Parathyroid adenoma (tissue), 2 donors: Measurements from ENCODE around the gene SNX10.
A peak's percentile ranks its signal among the peaks of the same experiment; 100 is the strongest.

Source experiments
- H2AFZ ChIP-seq: fragments of 300-600 bp; sonication (generic); one replicate; pipeline ENCODE4 v1.7.0; 2017; ENCODE audit warnings: antibody characterized with exemption, mild to moderate bottlenecking
- H3K27ac ChIP-seq: fragments of 300-600 bp; sonication (generic); one replicate; pipeline ENCODE4 v1.7.0; 2017
- H3K27me3 ChIP-seq: fragments of 300-600 bp; sonication (generic); one replicate; pipeline ENCODE4 v1.7.0; 2017; ENCODE audit warnings: low read length; ENCODE audit not compliant: control insufficient read depth, insufficient read depth
- H3K36me3 ChIP-seq: fragments of 300-600 bp; sonication (generic); one replicate; pipeline ENCODE4 v1.7.0; 2017; ENCODE audit warnings: low read length; ENCODE audit not compliant: control insufficient read depth, insufficient read depth
- H3K4me1 ChIP-seq: fragments of 300-600 bp; sonication (generic); one replicate; pipeline ENCODE4 v1.7.0; 2017; ENCODE audit warnings: control low read depth
- H3K4me2 ChIP-seq: fragments of 300-600 bp; sonication (generic); one replicate; pipeline ENCODE4 v1.7.0; 2017; ENCODE audit warnings: low read length
- H3K4me3 ChIP-seq: fragments of 300-600 bp; sonication (generic); one replicate; pipeline ENCODE4 v1.7.0; 2017; ENCODE audit warnings: low read depth, low read length
- H3K79me2 ChIP-seq: fragments of 300-600 bp; sonication (generic); one replicate; pipeline ENCODE4 v1.7.0; 2017; ENCODE audit warnings: control low read depth
- H3K9ac ChIP-seq: fragments of 300-600 bp; sonication (generic); one replicate; pipeline ENCODE4 v1.7.0; 2017; ENCODE audit warnings: mild to moderate bottlenecking
- H3K9me3 ChIP-seq: fragments of 300-600 bp; sonication (generic); one replicate; pipeline ENCODE4 v1.7.0; 2017; ENCODE audit warnings: low read length; ENCODE audit not compliant: control insufficient read depth
- TF ChIP-seq, protein P1 (sequence below): fragments of 300-600 bp; sonication (generic); IDR thresholded peaks from one replicate; pipeline ENCODE4 v1.7.0; 2017; ENCODE audit warnings: antibody characterized with exemption, mild to moderate bottlenecking
- donor health status: primary hyperparathyroidism.

The SNX10 gene

DNA sequence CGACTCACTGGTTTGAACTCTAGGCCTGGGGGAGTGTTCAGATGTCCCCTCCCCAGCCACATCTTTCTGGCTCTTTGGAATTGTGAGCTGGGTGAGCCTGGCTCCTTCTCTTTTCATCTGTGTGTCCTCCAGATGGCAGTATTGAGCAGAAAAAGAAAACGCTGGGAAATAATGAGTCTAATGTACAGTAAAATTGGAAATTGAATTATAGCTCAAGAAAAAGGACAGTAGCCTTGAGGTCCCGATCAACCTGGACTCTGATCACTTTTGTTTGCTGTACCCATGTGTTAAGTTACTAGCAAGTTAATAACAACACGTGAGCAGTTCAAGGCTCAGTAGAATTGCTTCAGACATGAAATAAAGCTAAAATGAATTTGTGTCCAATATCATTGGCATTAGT is 77.9 kb downstream of the SNX10 start:
- H3K4me1 ChIP-seq: no peaks in the 10 kb centered on the region
- H3K36me3 ChIP-seq: no peaks in the 10 kb centered on the region
- no peaks in the 10 kb centered on the region for H3K79me2 ChIP-seq
- peak overlapping the region; percentile 27 for H3K4me3 ChIP-seq
- TF ChIP-seq, protein P1, sequence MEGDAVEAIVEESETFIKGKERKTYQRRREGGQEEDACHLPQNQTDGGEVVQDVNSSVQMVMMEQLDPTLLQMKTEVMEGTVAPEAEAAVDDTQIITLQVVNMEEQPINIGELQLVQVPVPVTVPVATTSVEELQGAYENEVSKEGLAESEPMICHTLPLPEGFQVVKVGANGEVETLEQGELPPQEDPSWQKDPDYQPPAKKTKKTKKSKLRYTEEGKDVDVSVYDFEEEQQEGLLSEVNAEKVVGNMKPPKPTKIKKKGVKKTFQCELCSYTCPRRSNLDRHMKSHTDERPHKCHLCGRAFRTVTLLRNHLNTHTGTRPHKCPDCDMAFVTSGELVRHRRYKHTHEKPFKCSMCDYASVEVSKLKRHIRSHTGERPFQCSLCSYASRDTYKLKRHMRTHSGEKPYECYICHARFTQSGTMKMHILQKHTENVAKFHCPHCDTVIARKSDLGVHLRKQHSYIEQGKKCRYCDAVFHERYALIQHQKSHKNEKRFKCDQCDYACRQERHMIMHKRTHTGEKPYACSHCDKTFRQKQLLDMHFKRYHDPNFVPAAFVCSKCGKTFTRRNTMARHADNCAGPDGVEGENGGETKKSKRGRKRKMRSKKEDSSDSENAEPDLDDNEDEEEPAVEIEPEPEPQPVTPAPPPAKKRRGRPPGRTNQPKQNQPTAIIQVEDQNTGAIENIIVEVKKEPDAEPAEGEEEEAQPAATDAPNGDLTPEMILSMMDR: peak; percentile 77
- no peak overlapping the region for H3K4me2 ChIP-seq
- H3K9me3 ChIP-seq: no peaks in the 10 kb centered on the region
- no peak overlapping the region for H2AFZ ChIP-seq
- H3K27me3 ChIP-seq: no peaks in the 10 kb centered on the region
- H3K9ac ChIP-seq: no peak overlapping the region
- H3K27ac ChIP-seq: no peak overlapping the region

DNA sequence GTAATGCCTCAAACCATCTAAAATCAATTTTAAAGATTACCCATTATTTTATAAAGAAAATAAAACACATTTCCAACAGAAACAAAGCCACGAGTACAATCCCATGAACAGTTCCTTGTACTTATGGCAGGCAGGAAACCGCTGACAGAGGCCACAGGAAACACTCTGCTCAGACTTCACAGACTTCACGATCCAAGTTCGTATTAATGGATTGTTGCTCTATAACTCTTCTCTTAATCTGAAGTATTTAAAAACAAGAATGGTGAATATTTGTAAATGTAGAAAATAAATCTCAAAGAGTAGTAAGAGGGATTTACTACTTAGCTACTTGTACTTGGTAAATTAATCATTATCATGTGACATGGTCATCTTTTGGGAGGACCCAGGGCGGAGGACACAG is 78.3 kb downstream of the SNX10 start:
- H3K4me1 ChIP-seq: no peaks in the 10 kb centered on the region
- no peaks in the 10 kb centered on the region for H3K9me3 ChIP-seq
- peak overlapping the region; percentile 27 for H3K4me3 ChIP-seq
- no peaks in the 10 kb centered on the region for H3K36me3 ChIP-seq
- H3K79me2 ChIP-seq: no peaks in the 10 kb centered on the region
- no peak overlapping the region for H3K4me2 ChIP-seq
- TF ChIP-seq, protein P1: no peak
- H2AFZ ChIP-seq: no peak overlapping the region
- H3K27me3 ChIP-seq: no peaks in the 10 kb centered on the region
- no peak overlapping the region for H3K9ac ChIP-seq
- no peak overlapping the region for H3K27ac ChIP-seq

DNA sequence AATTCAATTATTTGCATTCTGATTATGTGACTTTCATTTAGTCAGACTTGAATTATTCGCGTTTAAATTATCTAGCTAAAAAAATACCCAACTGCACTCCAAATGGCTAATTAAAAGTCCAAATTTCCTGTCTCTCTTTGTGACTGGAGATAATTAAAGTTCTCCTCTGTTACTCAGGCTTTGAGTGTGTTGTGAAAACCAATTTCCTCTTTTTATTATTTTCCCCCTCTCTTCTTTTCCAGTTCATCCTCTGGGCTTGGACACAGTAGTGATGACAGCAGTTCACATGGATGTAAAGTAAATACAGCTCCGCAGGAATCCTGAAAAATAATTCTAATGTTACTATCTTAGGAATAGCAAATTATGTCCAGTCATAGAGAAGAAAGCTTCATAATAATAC is 80.6 kb downstream of the SNX10 start:
- H3K9me3 ChIP-seq: no peaks in the 10 kb centered on the region
- no peak overlapping the region for H2AFZ ChIP-seq
- TF ChIP-seq, protein P1: no peak
- no peak overlapping the region for H3K4me3 ChIP-seq
- no peak overlapping the region for H3K4me2 ChIP-seq
- H3K36me3 ChIP-seq: no peaks in the 10 kb centered on the region
- H3K27me3 ChIP-seq: no peaks in the 10 kb centered on the region
- no peaks in the 10 kb centered on the region for H3K79me2 ChIP-seq
- H3K9ac ChIP-seq: no peak overlapping the region
- H3K4me1 ChIP-seq: no peaks in the 10 kb centered on the region
- no peak overlapping the region for H3K27ac ChIP-seq

DNA sequence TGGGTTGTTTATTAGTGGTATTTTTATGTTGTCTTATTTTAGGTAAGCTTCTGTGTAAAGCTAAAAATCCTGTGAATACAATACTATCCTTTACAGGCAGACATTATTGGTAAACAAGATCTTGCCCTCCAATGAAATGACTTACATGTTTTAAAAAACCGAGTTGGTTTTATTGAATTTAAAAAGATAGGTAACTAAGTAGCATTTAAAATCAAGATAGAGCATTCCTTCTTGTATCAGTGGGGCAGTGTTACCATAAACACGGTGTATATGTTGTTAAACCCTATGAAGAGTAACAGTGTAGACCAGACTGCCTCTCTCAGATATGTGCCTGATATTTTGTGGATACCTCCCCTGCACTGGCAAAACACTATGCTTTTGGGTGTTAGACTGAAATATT is 81.0 kb downstream of the SNX10 start:
- H2AFZ ChIP-seq: no peak overlapping the region
- no peaks in the 10 kb centered on the region for H3K27me3 ChIP-seq
- H3K9ac ChIP-seq: no peak overlapping the region
- TF ChIP-seq, protein P1: no peak
- H3K27ac ChIP-seq: no peak overlapping the region
- no peaks in the 10 kb centered on the region for H3K79me2 ChIP-seq
- no peak overlapping the region for H3K4me2 ChIP-seq
- no peak overlapping the region for H3K4me3 ChIP-seq
- no peaks in the 10 kb centered on the region for H3K36me3 ChIP-seq
- H3K9me3 ChIP-seq: no peaks in the 10 kb centered on the region
- no peaks in the 10 kb centered on the region for H3K4me1 ChIP-seq

DNA sequence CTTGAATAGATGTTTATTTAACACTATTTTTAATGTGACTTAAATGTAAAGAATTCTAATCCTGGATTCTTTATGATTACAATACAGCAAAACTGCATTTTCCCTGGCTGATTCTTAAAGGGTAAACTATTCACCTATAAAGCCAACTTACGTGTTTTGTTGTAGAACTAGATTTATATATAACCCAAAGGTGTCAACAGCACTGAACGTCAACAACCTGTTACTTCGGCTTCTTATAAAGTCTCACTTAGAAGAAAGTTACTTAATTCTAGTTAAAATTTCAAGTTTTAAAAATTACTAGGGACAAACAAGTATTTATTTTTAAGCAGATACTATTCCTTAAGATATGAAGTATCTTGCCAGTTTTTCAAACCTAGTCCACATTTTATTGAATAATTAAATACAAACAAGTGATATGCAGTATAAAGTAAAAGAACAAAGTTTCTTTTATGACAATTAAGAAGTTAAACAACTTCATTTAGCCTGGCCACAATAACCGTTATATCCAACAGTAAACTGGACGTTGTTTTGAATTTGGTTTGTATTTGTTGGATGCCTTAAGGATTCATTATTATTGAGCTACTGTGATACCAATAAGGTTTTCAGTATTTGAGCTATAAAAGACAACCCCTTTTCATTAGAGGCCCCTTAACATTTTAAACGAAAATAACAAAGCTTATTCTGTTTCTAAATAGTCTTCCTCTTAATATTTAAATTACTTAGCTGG is 83.1 kb downstream of the SNX10 start:
- H3K9me3 ChIP-seq: no peaks in the 10 kb centered on the region
- H3K79me2 ChIP-seq: no peaks in the 10 kb centered on the region
- no peak overlapping the region for H2AFZ ChIP-seq
- H3K9ac ChIP-seq: no peak overlapping the region
- H3K4me1 ChIP-seq: no peaks in the 10 kb centered on the region
- H3K4me3 ChIP-seq: no peak overlapping the region
- H3K27ac ChIP-seq: no peak overlapping the region
- H3K36me3 ChIP-seq: no peaks in the 10 kb centered on the region
- H3K4me2 ChIP-seq: no peak overlapping the region
- H3K27me3 ChIP-seq: no peaks in the 10 kb centered on the region
- TF ChIP-seq, protein P1: no peak
